GM21717 (cell line): ENCODE measurements around the gene SACM1L.

ENCODE experiments used
- ATAC-seq: cut with Tn5 transposase; IDR thresholded peaks from one replicate; pipeline ENCODE4 v1.9.1; 2021; ENCODE audit warnings: mild to moderate bottlenecking, moderate library complexity; ENCODE audit not compliant: unreplicated experiment

The SACM1L gene, protein sequence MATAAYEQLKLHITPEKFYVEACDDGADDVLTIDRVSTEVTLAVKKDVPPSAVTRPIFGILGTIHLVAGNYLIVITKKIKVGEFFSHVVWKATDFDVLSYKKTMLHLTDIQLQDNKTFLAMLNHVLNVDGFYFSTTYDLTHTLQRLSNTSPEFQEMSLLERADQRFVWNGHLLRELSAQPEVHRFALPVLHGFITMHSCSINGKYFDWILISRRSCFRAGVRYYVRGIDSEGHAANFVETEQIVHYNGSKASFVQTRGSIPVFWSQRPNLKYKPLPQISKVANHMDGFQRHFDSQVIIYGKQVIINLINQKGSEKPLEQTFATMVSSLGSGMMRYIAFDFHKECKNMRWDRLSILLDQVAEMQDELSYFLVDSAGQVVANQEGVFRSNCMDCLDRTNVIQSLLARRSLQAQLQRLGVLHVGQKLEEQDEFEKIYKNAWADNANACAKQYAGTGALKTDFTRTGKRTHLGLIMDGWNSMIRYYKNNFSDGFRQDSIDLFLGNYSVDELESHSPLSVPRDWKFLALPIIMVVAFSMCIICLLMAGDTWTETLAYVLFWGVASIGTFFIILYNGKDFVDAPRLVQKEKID

DNA sequence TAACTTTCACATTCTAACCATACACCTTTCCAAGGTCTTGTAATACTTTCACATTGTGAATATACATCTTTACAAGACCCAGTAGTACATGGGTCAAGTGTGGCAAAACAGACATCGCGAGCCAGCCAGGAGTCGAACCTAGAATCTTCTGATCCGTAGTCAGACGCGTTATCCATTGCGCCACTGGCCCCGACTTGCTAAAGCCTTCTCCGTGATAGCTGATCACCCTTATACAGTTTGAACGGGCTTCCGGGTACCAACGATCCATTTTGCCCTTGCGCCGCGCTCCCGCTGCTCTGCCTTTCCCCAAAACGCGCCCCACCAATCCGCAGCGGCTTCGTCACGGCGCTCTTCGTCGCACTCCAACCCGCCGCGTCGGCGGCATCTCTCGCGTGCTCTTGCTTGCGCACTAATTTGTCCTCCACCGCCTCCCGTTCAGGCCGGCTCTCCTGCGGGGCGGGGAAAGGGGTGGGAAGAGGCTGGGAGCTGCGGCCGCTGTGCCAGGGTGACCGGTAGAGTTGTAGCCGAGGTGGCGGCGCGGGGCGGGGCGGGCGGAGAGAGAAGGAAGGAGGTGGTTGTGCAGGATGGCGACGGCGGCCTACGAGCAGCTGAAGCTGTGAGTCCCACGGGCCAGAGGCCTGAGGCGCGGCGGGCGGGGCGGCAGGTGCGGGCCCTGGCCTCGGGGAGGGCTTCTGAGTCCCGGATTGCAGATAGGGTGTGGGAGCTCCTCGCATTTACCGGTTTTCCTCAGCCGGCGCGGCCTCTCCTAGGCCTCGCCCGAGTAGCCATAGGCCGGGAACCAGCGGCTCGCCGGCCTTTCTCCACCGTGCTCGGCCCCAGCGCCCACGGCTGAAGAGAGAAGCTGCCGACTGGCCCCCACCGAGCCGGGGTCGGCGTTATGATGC is at the start of gene SACM1L:
Gene SACM1L (plus strand): TSS at position 515 of the 905 bp plus-strand sequence. CDS start 70 bp downstream, at position 585.
- ATAC-seq = peak; percentile 86

DNA sequence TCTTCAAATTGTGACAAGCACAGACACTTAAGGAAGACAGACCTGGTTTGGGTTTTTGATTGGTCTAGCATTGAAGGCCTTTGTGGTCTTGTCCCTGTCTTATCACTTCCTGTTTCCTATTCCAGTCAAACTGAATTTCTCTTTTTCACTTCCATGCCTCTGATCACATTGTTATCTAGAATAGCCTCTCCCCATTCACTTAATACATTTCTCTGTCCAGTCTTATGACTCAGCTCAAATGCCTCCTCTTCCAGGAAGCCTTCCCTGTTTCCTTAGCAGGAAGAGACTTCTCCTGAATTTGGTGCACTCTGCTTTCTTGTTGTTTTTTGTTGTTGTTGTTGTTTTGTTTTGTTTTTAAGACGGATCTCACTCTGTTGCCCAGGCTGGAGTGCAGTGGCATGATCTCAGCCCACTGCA is 49.1 kb upstream of the SACM1L start:
- ATAC-seq = no peak

DNA sequence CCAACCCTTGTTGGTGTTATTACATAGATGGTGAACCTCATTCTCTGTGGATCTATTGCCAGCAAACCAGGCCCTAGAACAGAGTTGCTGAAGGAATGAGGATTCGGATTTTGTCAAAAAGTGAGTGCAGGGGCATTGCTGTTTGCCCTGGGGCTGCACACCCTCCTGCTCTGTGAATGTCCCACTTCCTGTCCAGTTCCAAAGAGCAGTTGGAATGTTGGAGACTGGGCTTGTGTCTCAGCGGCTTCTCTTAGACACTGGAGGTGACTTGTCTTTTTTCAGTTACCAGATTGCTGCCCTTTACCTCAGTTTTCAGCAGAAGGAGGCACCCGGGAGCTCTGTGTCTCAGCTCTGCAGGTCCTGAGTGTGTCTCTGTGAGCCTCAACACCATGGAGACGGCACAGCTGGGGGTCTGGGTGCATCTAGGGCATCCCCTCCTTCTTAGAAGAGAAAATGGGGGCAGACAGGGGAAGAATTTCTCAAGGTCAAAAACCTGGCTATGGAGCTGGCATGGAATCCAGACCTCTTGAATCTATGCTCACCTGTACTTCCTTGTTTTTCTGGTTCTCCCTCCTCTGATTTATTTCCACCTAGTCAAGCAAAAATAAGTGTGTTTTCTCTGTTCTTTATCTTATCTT is 48.4 kb upstream of the SACM1L start:
- ATAC-seq = no peak

DNA sequence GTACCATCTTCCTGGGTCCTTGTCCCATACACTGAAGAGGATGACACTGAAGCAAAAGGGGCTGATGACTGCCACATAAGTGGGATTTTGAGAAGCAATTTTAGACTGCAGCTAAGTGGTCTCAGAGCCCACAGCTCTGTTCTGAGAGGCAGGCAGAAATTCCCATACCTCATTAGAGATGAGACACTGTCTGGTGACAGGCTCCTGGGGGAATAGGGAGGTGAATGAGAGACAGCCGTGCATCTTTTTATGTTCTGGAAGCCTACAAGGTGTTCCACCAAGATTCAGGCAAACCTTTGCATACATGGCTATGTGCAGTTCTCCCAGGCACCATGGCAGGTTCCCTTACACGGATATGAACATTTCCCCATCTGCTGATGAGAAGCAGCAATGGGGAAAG is 47.4 kb upstream of the SACM1L start:
- ATAC-seq = no peak

DNA sequence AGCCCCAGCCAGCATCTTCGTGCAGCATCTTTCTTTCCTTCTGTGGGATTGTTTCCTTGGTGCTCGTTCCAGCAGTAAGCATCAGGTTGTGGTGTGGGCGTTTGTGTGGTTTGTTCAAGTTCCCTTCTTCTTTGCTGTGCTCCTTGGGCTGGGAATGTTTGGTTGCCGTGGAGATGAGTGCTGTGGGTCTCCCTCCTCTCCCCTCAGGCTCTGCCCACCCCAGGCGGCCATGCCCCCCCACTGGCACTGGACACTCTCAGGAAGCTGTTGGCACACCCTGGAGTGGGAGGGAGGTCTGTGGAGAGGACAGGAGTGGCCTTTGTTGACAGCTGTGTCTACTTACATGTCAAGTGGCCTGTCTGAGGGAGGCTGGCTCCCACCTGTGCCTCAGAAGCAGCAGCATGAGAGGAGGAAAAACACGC is 46.5 kb upstream of the SACM1L start:
- no peak for ATAC-seq

DNA sequence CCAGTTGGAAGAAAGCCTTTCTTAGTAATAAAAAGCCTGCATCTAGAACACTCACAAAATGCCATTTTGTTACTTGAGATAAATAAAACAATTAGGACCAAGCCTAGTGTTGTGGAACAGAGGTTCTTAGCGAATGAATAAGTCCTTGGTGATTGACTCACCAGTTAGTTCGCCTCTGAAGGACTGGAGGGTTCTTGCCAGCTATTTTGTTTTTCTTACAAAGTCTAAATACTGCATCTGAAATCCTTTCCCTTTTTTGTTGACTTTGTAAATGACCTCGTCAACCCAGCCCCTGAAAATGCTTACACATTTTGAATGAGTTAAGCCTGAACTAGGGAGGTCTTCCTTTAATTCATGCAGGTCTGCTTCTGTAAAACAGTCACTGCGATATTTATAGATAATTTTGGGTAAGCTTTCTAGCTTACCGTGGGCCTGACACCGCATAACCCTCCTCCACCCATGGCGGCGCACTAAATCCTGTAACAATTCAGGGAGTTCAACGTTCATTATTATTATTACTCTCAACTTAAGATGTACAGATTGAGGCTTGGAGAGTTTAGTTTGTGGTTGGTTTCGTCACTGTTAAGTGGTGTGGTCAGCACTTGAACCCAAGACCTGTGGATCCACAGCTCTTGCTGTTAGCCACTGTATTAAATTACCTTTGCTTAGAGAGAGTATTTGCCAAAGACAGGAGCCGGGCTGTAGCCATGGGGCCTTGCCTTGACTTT is 45.0 kb upstream of the SACM1L start:
- no peak for ATAC-seq

DNA sequence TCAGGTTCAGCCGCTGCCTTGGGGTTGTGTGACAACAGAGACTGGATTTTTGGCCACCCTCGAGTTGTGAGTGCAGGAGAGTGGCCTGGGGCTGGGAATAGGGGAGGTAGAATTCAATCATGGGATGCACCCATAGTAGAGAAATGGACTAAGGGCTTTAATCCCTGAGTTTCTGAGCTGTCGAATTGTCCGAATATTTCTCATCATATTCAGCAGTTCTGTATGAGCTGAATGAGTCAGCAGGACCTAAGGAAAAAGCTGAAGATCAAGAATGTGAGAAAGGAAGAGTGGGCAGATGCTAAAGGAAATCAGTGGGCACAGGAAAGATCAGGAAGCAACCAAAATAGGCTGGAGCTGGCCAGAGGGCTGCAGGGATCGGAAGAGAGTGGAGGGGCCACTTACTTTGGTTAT is 44.4 kb upstream of the SACM1L start:
- no peak for ATAC-seq

DNA sequence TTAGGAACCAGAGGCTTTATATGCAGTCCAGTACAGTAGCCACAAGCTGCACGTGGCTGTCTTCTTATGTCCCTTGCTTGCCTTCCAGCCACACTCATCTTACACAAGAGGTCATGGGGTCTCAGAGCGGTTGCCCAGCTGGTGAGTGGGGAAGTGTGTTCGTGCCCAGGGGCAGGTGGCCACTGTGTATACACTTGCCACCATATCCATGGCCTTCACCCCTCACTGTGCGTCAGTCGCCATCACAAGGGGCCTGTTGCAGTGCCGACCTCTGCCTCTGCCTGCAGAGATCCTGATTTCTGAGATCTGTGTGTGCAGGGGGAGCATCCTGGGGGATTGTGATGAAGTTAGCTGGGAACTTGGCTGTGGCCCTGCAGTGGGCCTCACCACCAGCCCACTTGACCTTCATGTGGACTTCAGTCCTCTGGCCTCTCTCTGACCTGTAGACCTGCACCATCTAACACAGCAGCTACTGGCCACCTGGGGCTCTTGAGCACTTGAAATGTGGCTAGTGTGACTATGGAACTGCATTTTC is 43.1 kb upstream of the SACM1L start:
- no peak for ATAC-seq

DNA sequence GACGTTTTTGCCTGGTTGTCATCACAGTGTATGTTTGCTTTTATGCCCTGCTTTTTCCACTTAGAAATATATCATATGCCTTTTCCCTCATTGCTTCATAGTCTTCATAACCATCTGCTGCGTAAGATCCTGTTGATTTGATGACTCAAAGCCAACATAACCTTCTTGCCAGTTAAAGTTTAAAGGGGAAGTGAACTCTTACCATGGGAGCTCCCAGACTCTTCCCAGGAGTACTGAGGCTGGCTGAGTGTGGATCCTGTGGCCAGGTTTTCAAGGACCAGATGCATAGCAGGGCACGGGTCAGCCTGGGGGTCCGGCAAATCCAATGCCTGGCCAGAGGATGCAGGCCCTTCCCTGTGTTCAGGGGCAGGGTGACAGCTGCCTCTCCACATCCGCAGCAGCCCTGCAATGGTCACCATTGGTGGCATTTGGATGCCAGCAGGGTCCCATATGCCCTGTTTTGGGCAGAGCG is 42.0 kb upstream of the SACM1L start:
- no peak for ATAC-seq

DNA sequence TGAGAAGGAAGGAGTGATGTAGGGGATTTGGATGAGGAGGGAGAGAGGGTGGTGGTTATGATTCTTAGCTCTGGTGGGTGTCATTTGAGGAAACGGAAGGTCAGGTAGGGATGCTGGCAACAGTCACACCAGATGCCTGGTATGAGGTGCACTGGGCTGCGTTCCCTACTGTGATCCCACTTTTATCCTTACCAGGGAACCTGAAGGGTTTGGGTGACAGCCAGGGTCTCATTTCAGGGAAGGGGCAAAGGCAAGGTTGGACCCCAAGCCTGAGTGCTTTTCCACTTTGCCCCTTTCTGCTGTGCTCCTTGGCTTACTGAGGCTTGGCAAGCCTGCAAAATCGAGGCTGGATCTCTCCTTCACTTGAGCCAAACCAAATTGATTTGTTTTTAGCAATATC is 36.0 kb upstream of the SACM1L start:
- ATAC-seq = no peak

DNA sequence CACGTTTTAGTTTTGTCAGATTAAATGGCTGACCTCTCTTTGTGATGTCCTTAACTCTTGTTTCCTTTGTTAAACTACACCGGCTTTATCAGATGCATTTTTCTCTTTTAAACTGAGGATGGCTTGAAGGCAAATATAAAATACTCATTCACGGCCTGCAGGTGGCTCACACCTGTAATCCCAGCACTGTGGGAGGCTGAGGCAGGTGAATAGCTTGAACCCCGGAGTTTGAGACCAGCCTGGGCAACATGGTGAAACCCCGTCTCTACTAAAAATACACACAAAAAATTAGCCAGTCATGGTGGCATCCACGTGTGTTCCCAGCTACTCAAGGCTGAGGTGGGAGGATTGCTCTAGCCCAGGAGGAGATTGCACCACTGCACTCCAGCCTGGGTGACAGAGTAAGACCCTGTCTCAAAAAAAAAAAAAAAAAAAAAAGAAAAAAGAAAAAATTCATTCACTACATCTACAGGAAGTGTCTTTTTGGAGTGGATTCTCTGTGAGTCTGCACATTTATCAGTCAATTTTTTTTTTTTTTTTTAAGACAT is 34.7 kb upstream of the SACM1L start:
- no peak for ATAC-seq

DNA sequence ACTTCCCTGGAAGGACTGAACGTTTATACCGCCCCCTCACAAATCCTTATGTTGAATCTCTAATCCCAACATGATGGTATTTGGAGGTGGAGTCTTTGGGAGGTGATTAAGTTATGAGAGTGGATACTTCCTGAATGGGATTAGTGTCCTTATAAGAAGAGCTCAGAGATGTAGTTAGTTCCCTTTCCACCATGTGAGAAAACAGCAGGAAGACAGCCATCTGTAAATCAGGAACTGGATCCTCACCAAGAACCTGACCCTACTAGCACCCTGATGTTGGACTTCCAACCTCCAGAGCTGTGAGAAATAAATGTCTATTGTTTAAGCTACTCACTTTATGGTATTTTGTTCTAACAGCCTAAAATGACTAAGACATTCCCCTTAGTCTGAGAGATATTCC is 33.3 kb upstream of the SACM1L start:
- no peak for ATAC-seq

DNA sequence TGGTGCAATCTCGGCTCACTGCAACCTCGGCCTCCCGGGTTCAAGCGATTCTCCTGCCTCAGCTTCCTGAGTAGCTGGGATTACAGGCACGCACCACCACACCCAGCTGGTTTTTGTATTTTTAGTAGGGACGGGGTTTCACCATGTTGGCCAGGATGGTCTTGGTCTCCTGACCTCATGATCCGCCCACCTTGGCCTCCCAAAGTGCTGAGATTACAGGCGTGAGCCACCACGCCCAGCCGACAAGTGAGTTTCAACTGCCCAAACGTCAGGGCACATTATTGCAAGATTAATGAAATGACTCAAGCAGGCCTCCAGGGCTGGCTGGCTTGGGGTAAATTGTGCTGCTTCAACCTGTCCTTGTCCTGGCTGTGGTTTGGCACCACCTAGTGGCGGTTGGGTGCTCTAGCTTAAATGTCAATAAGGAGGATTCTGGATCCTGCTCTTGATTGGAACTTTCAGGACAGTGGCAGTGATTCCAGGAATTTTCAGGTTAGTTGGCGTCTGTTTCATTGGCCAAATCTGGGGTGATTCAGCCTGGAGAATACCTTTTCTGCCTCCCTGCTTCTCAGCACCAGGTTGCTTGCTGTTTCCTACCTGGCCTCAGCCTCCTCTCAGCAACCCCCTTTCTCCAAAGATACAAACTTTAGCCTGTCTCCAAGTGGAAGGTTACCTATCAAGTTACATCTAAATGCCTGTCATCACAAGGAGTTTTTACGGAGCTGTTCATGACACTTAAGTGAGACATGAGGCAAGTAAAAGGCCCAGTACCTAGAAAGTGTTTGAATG is 32.4 kb upstream of the SACM1L start:
- ATAC-seq = peak; percentile 43

DNA sequence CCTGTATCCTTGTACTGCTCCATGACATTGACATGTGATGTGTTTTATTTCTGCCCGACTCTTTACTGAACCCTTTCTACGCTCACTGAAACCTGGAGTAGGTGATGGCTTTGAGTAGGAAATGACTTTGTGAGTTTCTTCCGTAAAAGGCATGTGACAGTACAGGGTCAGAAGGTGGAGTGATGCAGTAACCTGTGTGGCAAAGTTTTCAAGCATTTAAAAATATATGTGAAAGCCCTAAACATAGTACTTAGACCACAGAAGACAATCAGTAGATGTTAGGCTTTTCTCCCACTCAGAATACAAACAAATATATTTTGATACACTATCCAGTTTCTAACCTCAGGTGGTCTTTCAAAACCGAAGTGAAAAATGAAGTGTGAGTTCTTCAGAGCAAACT is 31.3 kb upstream of the SACM1L start:
- ATAC-seq = peak; percentile 76

DNA sequence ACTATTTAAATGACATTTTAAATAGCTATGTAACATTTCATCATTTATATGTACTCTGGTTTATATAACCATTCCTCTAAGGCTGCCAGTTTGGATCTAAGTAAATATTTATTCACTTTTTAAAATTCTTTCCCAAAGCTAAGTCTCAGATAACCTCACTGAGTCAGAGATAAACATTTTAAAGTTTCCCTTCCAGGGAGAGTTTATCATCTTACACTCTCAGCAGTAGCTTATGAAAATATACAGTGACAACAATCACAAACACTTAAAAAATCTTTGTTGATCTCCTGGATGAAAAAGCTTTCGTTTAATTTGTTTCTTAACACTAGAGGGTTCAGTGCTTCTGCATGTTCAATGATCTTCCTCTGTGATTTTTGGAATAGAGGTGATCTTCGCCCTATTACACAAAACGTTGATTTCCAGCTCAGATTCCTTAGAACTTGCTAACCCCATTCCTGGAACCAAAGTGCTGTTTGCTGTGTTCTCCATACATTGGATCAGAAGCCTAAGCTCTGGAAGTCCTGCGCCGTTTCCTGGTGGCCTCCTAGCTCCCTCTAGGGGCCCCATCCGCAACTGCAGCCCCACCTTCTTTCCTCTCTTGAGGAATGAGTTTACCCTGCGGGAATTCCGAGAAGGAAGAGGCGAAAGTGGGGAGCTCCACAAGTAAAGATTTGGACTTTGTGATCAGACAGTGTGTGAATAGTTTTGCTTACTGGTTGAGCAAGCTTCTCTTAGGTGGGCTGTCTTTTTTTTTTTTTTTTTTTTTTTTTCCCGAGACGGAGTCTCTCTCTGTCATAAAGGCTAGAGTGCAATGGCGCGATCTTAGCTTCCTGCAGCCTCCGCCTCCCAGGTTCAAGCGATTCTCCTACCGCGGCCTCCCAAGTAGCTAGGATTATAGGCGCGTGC is 29.3 kb upstream of the SACM1L start:
- no peak for ATAC-seq

DNA sequence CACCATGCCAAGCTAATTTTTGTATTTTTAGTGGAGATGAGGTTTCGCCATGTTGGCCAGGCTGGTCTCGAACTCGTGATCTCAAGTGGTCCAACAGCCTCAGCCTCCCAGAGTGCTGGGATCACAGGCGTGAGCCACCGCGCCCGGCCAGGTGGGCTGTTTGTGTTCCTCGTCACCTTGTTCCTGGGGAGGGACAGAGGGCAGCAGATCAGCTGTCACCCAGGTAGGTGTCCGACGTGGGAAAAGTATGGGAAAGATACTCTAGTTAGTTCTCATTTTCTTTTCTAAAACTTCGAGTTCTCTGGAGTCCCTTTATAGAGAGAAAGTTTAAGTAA is 28.7 kb upstream of the SACM1L start:
- ATAC-seq = no peak

DNA sequence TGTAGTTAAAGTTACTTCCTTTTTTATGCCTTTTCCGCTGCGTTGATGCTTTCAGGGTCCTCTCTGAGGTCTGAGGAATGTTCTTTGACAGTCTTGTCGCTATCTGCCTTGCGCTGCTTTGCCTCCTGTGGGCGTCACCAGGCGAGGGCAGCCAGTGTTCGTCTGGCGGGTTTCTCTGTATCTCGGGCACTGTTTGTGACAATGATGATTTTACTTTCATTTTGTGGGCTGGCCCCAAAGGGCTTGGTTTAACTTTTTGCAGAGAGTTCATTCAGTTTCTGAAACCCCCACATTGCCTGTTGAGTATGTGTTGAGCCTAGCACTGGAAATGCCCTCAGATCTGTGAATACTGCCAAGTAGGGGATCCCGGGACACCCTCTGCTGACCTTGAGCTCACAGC is 24.6 kb upstream of the SACM1L start:
- peak; percentile 70 for ATAC-seq

DNA sequence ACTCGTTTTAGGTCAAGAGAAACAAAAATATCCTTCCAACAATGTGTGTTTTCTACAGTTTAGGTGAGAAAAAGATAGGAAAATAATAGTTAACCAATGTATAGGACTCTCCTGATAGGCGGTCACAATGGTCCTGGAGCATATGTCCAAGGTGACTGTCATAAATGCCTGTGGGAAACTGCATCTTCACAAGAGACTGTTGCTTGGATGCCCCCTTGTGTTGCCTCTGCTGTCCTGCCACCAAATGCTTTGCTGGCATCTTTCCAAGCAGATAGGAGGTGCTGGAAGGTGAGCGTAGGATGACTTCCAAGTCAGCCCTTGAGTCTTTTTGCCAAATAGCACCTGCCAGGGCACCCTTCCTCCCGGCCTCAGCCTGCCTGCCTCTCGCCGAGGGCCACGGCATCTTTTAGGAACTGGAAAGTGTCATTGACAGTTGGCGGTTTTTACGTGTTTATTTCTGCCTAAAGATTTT is 24.1 kb upstream of the SACM1L start:
- no peak for ATAC-seq
